OCI-LY7 (cell line): Measurements from ENCODE around the gene C3orf80. TPM values are rescaled to one million over a fixed set of nuclear protein-coding genes. Genes with fewer than 3 reads are reported as not detected.

Experiments
- BruUV-seq: library from RNA; stranded (reverse); fragments of 400-500 nt; replicated peaks from 2 replicates; lab custom pipeline; 2021; lab: Mats Ljungman, UMichigan
- CTCF ChIA-PET: fragments of 300-600 bp; sonication (Branson Sonifier 250); formaldehyde crosslinking; loops from one replicate; lab custom pipeline; 2022; ENCODE audit warnings: antibody characterized with exemption; ENCODE audit not compliant: unreplicated experiment; lab: Charles Lee
- POLR2A ChIA-PET: fragments of 300-600 bp; sonication (Branson Sonifier 250); formaldehyde crosslinking; loops from one replicate; lab custom pipeline; 2022; ENCODE audit warnings: antibody characterized with exemption; lab: Charles Lee
- DNase-seq: peaks from one replicate; pipeline ENCODE4 v3.0.0-alpha.2; 2015; ENCODE audit warnings: low spot score
- H2AFZ ChIP-seq: fragments of 200-600 bp; sonication (generic), shearing (Covaris generic); 2 replicates; pipeline ENCODE4 v1.6.1; 2014; ENCODE audit warnings: mild to moderate bottlenecking, antibody characterized with exemption, low read length, moderate library complexity
- H3K27ac ChIP-seq: fragments of 200-600 bp; sonication (generic); 2 replicates; pipeline ENCODE4 v1.5.1; 2014; ENCODE audit warnings: mixed run types, low read depth, mild to moderate bottlenecking, moderate library complexity, low read length, inconsistent platforms; ENCODE audit not compliant: poor library complexity, severe bottlenecking
- H3K36me3 ChIP-seq: fragments of 200-600 bp; sonication (generic); 2 replicates; pipeline ENCODE4 v1.6.1; 2014; ENCODE audit warnings: mild to moderate bottlenecking, antibody characterized with exemption, low read length, moderate library complexity, mixed read lengths; ENCODE audit not compliant: insufficient read depth
- H3K4me1 ChIP-seq: fragments of 200-600 bp; sonication (generic); 2 replicates; pipeline ENCODE4 v1.5.1; 2014; ENCODE audit warnings: mild to moderate bottlenecking, low read length; ENCODE audit not compliant: insufficient read depth, poor library complexity, severe bottlenecking
- H3K4me2 ChIP-seq: fragments of 200-600 bp; sonication (generic); 2 replicates; pipeline ENCODE4 v1.6.1; 2014; ENCODE audit warnings: mild to moderate bottlenecking, low read length
- H3K4me3 ChIP-seq: fragments of 200-600 bp; sonication (generic); 2 replicates; pipeline ENCODE4 v1.5.1; 2014; ENCODE audit warnings: mild to moderate bottlenecking, low read depth, low read length; ENCODE audit not compliant: poor library complexity, severe bottlenecking
- H3K79me2 ChIP-seq: fragments of 200-600 bp; sonication (generic); 2 replicates; pipeline ENCODE4 v1.6.1; 2016; ENCODE audit warnings: low read depth, mild to moderate bottlenecking, low read length, moderate library complexity, mixed read lengths; ENCODE audit not compliant: insufficient read depth
- H3K9me2 ChIP-seq: fragments of 200-600 bp; sonication (generic); 2 replicates; pipeline ENCODE4 v1.6.1; 2016; ENCODE audit warnings: mild to moderate bottlenecking, low read length, mixed read lengths; ENCODE audit not compliant: insufficient read depth
- H3K9me3 ChIP-seq: fragments of 200-600 bp; sonication (generic); 2 replicates; pipeline ENCODE4 v1.6.1; 2014; ENCODE audit warnings: mild to moderate bottlenecking, mixed run types, low read length, mixed read lengths
- H4K20me1 ChIP-seq: fragments of 200-600 bp; sonication (generic); 2 replicates; pipeline ENCODE4 v1.6.1; 2014; ENCODE audit warnings: mild to moderate bottlenecking, antibody characterized with exemption, low read length, moderate library complexity, mixed read lengths; ENCODE audit not compliant: insufficient read depth
- CTCF ChIP-seq: fragments of 200-600 bp; sonication (generic); conservative IDR thresholded peaks from 2 replicates; pipeline ENCODE4 v1.5.1; 2014; ENCODE audit warnings: mild to moderate bottlenecking, antibody characterized with exemption, low read length, moderate library complexity, mixed read lengths
- EZH2phosphoT487 ChIP-seq: fragments of 200-600 bp; sonication (generic); IDR thresholded peaks from 2 replicates; pipeline ENCODE4 v1.6.1; 2018; ENCODE audit warnings: low read depth, borderline replicate concordance, mild to moderate bottlenecking, mixed run types, antibody characterized with exemption, low read length, moderate library complexity, mixed read lengths
- intact Hi-C: fragments of 100-400 bp; cut with micrococcal nuclease; formaldehyde crosslinking; loops from one replicate; pipeline ENCODE4 v1.10.0; 2022; ENCODE audit not compliant: unreplicated experiment
- total RNA-seq, 2 experiments: library from RNA; depleted of rRNA in 1 of 2; stranded (reverse); fragments of >200 nt in 1 of 2; shearing (Covaris generic) in 1 of 2; gene quantifications; 2 replicates each; pipeline ENCODE4 v1.2.3, GENCODE V29; 2014 to 2022

Gene C3orf80
- total RNA-seq, 2 experiments from 2014 or later: not detected

GRCh38 chr3:160265088-160265487 is 39.9 kb downstream of the C3orf80 start:
- H3K27ac ChIP-seq: no peak overlapping the region
- H3K36me3 ChIP-seq: peaks cover 9% of the 10 kb centered on the region; the same call in 1 of the 2 replicates
- POLR2A ChIA-PET: interaction anchor here (0.6 kb wide), 1 partner anchor 35 kb away, joined by 3 read pairs; no protein-coding TSS in a partner anchor
- CTCF ChIA-PET: no interaction called here
- no peaks in the 10 kb centered on the region for H3K4me1 ChIP-seq
- H2AFZ ChIP-seq: no peak overlapping the region
- H3K79me2 ChIP-seq: no peaks in the 10 kb centered on the region
- DNase-seq: no peak
- intact Hi-C loops: no loop called here
- BruUV-seq: no TSS peak
- no peaks in the 10 kb centered on the region for H3K9me3 ChIP-seq
- no peaks in the 10 kb centered on the region for H3K9me2 ChIP-seq
- no peaks in the 10 kb centered on the region for H4K20me1 ChIP-seq
- H3K4me2 ChIP-seq: no peak overlapping the region
- H3K4me3 ChIP-seq: no peak overlapping the region
- no peak for TF ChIP-seq CTCF
- TF ChIP-seq EZH2phosphoT487: no peak

Other genes starting within 250 kb of the C3orf80 start
- gene IL12A, start 236.6 kb upstream of the C3orf80 start, total RNA-seq (2014; rRNA removed; shearing (Covaris generic)): not detected in 2 replicates
- gene IL12A, start 236.6 kb upstream of the C3orf80 start, total RNA-seq (2022): not detected in 2 replicates
- 33.5 and 37.3 TPM in 2 replicates for gene IFT80, start 173.8 kb downstream of the C3orf80 start, total RNA-seq (2014; rRNA removed; shearing (Covaris generic))
- gene IFT80, start 173.8 kb downstream of the C3orf80 start, total RNA-seq (2022): 48.9 and 49.5 TPM in 2 replicates
- 316 and 348 TPM in 2 replicates for gene SMC4, start 174.2 kb downstream of the C3orf80 start, total RNA-seq (2014; rRNA removed; shearing (Covaris generic))
- gene SMC4, start 174.2 kb downstream of the C3orf80 start, total RNA-seq (2022): 352 and 382 TPM in 2 replicates
- 26.1 and 28.7 TPM in 2 replicates for gene TRIM59, start 224.4 kb downstream of the C3orf80 start, total RNA-seq (2014; rRNA removed; shearing (Covaris generic))
- gene TRIM59, start 224.4 kb downstream of the C3orf80 start, total RNA-seq (2022): 46.9 and 60.0 TPM in 2 replicates